Activated CD4-positive, alpha-beta T cell treated with anti-CD3 and anti-CD28 coated beads, Interleukin-2, amount 50 U/mL, for 24 hours (primary cell): ENCODE data around the gene CA11.

ENCODE experiments used
- DNase-seq, 2 donors: peaks; one replicate each; pipeline ENCODE4 v3.0.0-alpha.2; 2020; ENCODE audit warnings: low read depth in 1 of 2, low spot score in 1 of 2

Gene CA11

DNA sequence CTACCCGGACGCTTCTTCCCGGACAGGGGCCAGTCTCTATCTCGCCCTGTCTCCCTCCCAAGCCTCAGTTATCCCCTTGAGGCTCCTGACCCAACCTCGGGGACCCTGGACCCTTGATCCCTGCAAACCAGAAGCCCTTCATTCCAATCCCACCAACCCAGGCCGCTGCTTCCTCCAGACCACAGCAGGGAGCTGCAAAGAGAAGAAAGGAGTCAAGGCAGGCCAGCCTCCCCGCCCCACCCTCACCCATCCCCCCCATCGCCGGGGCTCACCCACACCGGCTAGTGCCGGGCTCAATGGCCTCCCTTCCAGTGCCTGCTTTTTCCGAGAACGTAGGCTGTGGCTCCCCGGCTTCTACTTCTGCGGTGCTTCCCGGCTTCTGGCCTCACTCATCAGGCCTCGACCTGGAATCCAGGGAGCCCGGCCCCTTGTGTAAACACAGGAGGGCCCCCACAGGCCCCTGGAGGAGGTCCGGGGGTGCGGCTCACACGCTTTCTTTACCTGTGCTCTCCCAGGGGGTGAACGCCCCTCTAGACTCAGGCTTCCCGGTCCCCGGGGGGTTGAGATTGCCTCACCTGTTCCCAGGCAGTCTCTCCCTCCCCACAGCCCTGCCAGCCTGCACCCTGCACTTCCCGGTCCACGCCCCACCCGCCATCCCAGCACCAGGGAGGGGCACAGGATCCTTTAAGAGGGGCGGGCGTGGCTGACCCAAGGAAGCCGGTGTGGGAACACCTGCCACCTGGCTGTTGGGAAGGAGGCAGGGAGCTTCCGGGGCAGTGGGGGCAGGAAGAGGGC lies 31.4 kb downstream of the CA11 start, which contains the start of gene FAM83E:
FAM83E (minus strand) TSS at position 641 of the 795 bp plus-strand sequence. CDS start 1,704 bp downstream, outside the sequence.
- DNase-seq, result no peak

DNA sequence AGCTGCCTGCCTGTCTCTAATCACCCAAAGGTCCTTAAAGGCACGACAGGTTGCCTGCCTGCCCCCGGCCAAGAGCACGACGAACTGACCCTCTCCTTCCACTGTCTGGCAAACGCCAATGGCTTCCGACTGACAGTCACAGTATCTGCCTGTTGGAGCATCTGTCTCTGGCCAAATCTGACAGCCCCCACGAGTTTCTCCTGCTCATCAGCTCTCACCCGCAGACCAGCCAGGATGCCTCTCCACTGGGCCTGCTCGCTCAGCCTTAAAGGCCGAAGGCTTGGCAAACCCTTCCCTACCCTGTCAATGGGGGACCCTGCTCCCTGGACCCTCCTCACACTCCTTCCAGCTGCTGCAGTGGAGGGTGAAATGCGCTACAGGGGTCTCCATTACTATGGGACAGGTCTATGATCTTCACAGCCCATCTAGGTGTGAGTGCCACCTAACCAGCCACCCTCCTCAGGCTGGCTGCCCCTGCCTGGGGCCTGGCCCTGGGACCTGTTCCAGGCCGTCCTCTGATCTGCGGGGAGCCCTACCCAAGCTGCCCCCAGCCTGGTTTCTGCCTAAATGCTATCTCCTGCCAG lies 32.0 kb downstream of the CA11 start:
- no peak for DNase-seq

DNA sequence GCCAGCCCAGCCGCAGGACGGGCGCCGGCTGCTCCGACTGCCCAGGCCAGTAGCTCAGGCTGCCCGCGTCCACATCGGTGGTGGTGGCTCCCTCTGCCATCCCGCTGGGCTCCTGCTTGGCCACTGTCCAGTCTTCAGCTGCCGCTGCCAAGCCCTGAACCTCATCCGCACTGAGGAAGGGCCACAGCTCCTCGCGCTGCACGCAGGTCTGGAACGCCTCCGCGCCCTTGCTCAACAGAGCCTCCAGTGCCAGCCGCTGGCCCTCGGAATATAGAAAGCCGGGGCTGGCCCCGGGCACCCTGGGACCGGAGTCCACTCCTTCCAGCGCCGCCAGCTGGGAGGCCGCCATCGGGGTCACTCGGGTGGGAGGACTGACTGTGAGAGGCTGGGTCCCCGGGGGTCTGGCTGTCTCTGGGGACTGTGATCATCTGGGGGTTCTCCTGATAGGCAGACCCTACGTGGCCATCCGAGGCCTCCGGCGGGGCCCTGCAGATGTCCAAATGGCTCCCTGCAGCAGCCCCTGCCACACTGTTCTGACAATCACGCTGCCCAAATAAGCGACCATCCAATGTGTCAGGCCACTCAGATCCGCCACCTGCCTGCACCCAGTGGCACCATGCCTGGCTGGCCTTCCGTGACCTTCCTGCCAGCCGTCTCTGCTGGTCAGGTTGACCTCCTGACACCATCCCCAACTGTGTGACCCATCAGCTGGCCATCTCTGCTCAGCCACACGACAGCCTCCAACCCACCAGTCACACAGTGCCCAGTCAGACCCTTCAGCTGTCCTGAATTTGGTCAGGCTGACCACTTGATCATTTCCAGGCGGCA lies 32.7 kb downstream of the CA11 start:
- DNase-seq, result no peak

GRCh38 chr19:48611872-48612271 lies 34.1 kb downstream of the CA11 start:
- DNase-seq, result no peak

DNA sequence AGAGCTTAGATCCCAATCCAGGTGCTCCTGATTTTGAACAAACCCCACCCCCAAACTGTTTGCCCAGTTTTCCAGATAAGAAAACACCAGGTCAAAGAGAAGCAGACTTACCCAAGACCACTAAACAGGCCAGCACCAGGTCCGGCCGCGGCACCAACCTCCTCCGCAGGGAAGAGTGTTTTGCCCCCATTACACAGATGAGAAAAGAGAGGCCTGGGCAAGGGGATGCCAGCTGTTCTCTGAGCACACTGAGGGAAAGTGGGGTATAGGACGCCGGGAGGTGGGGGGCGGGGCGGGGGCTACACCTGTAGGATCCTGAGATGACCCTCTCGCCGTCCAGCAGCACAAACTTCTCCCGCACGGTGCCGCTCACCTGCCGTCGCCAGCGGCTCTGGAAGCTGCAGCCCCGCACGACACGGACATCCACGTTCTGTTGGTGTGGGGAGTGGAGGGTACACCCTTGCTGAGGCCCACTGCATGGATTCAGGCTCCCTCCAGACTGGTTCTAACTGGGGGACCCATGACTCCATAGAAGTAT lies 36.3 kb downstream of the CA11 start:
- no peak for DNase-seq

- DNase-seq, result no peak
Observed at GRCh38 chr19:48608798-48609263, 37.2 kb downstream of the CA11 start.

DNA sequence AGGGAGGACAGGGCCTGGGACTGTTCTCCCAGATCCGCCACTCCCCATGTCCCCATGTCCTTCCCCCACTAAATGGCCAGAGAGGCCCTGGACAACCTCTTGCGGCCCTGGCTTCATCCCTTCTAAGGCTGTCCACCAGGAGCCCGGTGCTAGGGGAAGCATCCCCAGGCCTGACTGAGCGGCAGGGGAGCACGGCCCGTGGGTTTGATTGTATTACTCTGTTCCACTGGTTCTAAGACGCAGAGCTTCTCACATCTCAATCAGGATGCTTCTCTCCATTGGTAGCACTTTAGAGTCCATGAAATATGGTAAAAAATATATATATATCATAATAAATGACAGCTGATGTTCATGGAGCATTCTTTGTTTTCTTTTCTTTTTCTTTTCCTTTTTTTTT lies 38.6 kb downstream of the CA11 start:
- no peak for DNase-seq

DNA sequence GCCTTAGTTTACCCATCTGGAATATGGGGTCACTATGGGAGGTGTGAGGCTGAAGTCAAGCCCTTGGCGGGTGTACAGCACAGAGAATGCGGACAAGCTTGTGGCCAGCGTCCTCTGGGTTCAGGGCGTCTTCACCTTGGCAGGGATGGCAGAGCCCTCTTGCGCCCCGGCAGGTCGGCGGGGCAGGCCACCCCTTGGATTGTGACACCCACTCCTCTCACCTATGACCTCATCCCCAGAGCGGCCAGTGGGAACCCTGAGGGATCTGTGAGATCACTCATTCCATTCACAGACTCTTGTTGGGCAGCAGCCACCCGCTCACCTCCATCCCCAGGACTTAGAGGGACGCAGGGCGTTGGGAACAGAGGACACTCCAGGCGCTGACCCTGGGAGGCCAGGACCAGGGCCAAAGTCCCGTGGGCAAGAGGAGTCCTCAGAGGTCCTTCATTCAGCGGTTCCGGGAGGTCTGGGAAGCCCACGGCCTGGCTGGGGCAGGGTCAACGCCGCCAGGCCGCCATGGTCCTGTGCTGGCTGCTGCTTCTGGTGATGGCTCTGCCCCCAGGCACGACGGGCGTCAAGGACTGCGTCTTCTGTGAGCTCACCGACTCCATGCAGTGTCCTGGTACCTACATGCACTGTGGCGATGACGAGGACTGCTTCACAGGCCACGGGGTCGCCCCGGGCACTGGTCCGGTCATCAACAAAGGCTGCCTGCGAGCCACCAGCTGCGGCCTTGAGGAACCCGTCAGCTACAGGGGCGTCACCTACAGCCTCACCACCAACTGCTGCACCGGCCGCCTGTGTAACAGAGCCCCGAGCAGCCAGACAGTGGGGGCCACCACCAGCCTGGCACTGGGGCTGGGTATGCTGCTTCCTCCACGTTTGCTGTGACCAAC lies 39.3 kb downstream of the CA11 start, which contains the start of gene SPACA4:
SPACA4 (plus strand) TSS at position 280 of the 896 bp plus-strand sequence; CDS start at position 517, 237 bp downstream.
- no peak for DNase-seq

DNA sequence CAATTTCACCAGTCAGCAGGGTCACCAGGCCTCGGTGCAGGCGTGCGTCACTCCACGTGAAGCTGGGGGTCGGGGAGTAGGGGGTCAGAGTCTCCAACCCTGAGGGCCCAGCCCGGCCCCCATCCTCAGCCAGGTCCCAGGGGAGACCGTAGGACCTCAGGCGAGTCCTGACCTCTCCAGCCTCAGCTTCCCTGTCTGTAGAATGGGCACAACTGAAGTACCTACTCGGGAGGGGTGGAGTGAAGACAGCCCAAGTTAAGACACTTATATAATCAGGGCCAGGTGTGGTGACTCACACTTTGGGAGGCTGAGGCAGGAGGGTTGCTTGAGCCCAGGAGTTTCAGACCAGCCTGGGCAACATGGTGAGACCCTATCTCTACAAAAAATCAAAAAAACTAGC lies 42.1 kb downstream of the CA11 start:
- DNase-seq, result no peak

GRCh38 chr19:48603449-48603848 lies 42.5 kb downstream of the CA11 start:
- no peak for DNase-seq

DNA sequence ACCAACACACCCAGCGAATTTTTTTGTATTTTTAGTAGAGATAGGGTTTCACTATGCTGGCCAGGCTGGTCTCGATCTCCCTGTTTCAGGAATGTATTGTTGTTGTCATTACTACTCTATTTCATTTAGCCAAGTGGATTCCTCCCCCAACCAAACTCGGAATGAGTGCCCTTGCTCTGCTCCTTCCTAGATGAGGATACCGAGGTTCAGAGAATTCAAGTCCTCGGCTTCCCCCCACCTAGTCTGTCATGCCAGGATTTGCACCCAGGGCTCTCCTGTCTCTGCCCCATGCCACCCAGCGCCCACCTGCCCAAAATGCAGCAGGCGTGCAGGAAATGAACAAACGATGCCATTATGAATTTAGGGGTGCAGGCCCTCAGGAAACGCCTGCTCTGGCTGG lies 43.0 kb downstream of the CA11 start:
- DNase-seq, result no peak

- no peak for DNase-seq
Observed at GRCh38 chr19:48600679-48601417, 45.1 kb downstream of the CA11 start.

DNA sequence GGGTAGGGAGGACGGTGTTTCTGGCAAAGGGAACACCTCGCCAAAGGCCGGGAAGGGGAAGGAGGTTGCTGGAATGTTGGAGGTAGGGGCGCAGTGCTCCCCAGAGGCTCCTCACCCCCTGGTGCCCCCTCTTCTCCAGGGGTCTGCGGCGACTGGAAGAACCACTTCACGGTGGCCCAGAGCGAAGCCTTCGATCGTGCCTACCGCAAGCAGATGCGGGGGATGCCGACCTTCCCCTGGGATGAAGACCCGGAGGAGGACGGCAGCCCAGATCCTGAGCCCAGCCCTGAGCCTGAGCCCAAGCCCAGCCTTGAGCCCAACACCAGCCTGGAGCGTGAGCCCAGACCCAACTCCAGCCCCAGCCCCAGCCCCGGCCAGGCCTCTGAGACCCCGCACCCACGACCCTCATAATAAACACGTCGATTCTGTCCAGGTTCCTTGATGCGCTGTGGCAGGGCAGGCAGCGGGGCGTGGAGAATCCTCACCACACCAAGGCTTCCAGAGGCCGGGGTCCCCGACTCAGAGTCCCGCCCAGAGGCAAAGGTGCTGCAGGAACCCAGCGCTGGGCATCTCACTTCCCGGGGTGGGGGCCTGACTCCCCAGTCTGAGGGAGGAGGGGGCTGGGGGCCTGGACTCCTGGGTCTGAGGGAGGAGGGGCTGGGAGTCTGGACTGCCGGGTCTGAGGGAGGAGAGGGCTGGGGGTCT lies 46.8 kb downstream of the CA11 start:
- DNase-seq, result no peak

DNA sequence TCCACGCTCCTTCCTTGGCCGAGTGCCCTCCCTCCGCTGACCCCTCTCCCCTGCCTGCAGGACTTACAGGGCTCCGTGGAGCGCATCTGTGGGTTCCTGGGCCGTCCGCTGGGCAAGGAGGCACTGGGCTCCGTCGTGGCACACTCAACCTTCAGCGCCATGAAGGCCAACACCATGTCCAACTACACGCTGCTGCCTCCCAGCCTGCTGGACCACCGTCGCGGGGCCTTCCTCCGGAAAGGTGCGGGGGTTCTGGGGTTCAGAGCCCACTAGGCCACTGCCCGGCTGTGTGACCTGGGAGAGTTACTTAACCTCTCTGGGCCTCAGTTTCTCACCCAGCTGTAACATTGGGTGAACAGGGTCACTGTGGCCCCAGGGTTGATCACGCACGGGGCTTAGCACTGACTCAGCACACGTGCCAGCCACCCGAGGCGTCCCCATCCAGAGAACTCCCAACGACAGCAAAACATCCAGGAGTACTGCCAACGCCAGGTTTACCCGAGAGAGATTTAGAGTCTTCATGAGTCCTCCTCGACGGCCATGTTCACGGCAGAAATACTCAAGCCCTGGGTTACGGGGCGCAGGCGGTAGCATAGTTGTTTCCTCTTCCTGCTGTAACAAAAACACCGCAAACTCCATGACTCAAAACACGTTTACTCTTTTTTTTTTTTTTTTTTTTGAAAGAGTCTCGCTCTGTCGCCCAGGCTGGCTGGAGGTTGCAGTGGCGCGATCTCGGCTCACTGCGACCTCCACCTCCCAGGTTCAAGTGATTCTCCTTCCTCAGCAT lies 49.1 kb downstream of the CA11 start:
- no peak for DNase-seq

DNA sequence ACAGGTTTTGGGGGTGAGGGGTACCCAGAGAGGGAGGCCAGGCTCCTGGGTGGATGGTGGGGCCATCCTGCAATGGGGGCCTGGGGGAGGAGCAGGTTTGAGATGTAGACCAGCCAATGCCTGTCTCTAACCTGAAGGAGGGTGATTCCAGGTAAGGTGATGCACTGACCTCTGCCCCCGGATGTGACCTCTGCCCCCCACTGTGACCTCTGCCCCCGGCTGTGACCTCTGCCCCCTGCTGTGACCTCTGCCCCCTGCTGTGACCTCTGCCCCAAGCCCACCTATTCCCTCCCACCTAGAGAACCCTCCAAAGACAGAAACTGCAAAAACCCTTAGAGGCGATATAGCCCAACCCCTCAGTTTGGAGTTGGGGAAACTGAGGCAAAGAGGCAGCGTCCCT lies 49.8 kb downstream of the CA11 start:
- no peak for DNase-seq

DNA sequence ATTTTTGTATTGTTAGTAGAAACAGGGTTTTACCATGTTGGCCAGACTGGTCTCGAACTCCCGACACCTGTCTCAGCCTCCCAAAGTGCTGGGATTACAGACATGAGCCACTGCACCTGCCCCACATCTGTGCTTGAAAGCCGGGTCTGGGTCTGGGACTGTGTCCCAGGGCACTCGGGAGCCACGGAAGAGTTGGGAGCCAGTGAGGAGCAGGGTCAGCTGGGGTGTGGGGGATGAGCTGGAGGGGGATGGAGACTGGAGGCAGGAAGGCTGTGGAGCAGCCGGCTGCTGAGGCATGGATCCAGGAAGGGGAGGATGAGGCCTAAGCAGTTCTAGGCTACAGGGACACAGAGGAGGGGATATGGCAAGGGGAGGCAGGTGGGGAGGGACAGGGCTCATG lies 50.2 kb downstream of the CA11 start:
- no peak for DNase-seq

DNA sequence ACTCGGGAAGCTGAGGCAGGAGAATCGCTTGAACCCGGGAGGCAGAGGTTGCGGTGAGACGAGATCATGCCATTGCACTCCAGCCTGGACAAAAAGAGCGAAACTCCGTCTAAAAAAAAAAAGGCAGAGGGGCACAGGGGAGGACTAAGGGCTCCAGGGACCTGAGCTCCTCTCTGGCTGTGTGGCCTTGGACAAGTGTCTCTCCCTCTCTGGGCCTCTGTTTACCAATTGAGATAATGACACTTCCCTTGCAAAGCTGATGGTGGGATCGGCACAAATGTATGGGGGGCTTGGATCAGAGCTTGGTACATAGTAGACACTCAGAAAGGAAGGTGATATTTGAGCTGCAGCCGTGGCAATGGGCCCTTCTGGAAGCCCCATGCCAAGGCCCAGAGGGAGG lies 50.8 kb downstream of the CA11 start:
- DNase-seq, result no peak

DNA sequence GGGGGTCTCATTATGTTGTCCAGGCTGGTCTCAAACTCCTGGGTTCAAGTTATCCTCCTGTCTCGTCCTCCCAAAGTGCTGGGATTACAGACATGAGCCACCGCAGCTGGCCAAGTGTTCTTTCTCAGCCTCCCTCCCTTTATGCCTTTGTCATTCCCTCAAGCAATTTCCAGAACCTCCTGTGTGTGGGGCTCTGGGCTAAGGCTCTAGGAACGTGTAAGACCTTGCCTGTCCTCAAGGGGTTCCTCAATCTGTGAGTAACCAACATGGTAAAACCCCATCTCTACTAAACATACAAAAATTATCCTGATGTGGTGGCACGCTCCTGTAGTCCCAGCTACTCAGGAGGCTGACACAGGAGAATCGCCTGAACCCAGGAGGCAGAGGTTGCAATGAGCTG lies 55.0 kb downstream of the CA11 start:
- no peak for DNase-seq
